ENCODE results near the gene FIS1. TPM values are rescaled to one million over a fixed set of nuclear protein-coding genes. Genes with fewer than 3 reads are reported as not detected.
"Not testable (repeated sequence)": the region's sequence is repeated elsewhere in the genome, so short reads cannot be mapped to it uniquely, and the experiment has no call there.

The FIS1 gene
- total and polyA plus RNA-seq, 4 donors: 115 to 244 (median 222) TPM

DNA sequence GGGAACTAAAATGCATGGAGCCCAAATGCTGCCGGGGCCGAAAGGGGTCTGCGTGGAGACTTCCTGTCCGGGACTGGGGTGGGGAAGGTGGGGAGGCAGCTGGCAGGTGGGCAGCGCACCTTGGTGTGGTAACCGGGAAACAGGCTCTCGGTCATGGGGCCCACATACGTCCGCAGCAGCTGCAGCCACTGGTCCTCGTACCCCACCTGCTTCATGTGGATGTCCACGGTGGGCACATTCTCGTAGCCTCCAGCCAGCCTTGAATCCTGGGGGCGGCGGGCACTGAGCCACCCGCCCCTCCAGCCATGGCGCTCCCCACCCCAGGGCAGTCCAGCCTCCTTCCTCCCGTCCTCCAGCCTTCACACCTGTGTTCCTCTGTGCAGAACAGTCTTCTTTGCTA lies 37.4 kb downstream of the FIS1 start:
- no peak for DNase-seq (ENCODE audit: low read depth in 4 of 6, low spot score in 6 of 6)
- no peaks in the 10 kb centered on the region for H3K4me1 ChIP-seq (ENCODE audit: control insufficient read depth, insufficient read depth, low read length)
- peaks cover 67% of the 10 kb centered on the region for H3K36me3 ChIP-seq (ENCODE audit: control insufficient read depth, insufficient read depth, low read length)
- no peak overlapping the region for H3K4me3 ChIP-seq (ENCODE audit: low read depth, low read length)
- no peak overlapping the region for H3K27ac ChIP-seq (ENCODE audit: low read depth, low read length)
- peaks cover 11% of the 10 kb centered on the region for H3K27me3 ChIP-seq (ENCODE audit: control insufficient read depth, insufficient read depth, low read length)
- no peaks in the 10 kb centered on the region for H3K9me3 ChIP-seq (ENCODE audit: control insufficient read depth, insufficient read depth, low read length)
- WGBS (ENCODE audit: insufficient coverage): 91% methylated on average over 17 of the region's 17 CpGs

DNA sequence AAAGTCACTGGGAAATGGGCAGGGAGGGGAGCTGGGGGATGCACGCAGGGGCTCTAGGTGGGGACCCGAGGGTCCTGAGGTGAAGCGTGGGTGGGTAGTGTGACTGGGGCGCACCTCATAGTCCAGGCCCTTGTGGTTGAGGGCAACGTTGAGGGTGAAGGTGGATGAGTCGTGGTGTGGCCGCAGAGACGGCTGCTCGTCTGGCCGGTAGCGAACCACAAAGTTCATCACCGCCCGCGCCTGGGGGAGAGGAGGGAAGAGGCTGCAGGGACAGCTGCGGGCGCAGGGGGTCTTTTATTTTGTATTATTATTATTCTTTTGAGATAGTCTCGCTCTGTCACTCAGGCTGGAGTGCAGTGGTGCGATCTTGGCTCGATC lies 38.2 kb downstream of the FIS1 start:
- 91% methylated on average over 15 of the region's 19 CpGs for WGBS (ENCODE audit: insufficient coverage)

GRCh38 chr7:101205901-101206664 lies 38.8 kb downstream of the FIS1 start:
- peaks cover 54% of the 10 kb centered on the region for H3K36me3 ChIP-seq (ENCODE audit: control insufficient read depth, insufficient read depth, low read length)

More for the DNA sequence above, 38.2 kb downstream of the FIS1 start:
- no peak for DNase-seq (ENCODE audit: low read depth in 4 of 6, low spot score in 6 of 6)
- peaks cover 7% of the 10 kb centered on the region for H3K4me1 ChIP-seq (ENCODE audit: control insufficient read depth, insufficient read depth, low read length)
- H3K27ac ChIP-seq (ENCODE audit: low read depth, low read length): no peak overlapping the region
- H3K9me3 ChIP-seq (ENCODE audit: control insufficient read depth, insufficient read depth, low read length): no peaks in the 10 kb centered on the region
- H3K36me3 ChIP-seq (ENCODE audit: control insufficient read depth, insufficient read depth, low read length): peaks cover 59% of the 10 kb centered on the region
- peaks cover 20% of the 10 kb centered on the region for H3K27me3 ChIP-seq (ENCODE audit: control insufficient read depth, insufficient read depth, low read length)
- H3K4me3 ChIP-seq (ENCODE audit: low read depth, low read length): no peak overlapping the region

DNA sequence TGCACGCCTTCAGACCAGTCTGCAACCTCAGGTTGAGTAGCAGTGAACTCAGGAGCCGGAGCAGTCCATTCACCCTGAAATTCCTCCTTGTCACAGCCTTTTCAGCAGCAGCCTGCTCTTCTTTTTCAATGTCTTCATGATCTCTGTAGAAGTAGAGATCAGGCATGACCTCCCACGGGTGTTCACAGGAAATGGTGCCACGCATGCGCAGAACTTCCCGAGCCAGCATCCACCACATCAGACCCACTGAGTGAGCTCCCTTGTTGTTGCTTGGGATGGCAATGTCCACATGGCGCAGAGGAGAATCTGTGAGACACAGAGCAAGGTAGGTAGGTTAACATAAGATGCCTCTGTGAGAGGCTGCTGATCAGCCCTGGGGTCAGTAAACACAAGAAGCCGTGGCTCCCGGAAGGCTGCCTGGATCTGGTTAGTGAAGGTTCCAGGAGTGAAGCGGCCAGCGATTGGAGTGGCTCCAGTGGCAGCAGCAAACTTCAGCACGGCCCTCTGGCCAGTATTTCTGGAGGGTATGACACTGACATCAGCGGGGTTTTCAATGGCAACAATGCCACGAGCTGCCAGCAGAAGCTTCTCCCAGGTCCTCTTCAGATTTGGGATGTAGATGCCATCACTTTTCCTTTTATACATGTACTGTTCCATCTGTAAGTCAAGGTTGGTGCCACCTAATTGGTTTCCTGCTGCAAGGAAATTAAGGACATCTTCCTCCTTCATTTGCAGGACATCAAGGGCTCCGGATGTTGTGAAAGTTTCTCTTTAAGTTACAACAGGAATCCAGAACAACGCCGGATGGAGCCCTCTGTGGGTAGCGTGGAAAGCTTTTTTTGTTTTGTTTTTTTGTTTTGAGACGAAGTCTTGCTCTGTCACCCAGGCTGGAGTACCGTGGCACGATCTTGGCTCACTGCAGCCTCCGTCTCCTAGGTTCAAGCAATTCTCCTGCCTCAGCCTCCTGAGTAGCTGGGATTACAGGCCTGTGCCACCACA lies 40.8 kb downstream of the FIS1 start:
- not testable (repeated sequence) for H3K4me3 ChIP-seq (ENCODE audit: low read depth, low read length); DNase-seq (ENCODE audit: low read depth in 4 of 6, low spot score in 6 of 6); H3K9me3 ChIP-seq (ENCODE audit: control insufficient read depth, insufficient read depth, low read length); H3K27ac ChIP-seq (ENCODE audit: low read depth, low read length)
- Histone ChIP-seq H3K4me1 (ENCODE audit: control insufficient read depth, insufficient read depth, low read length) (peaks cover 10% of the 10 kb centered on the region), H3K27me3 (ENCODE audit: control insufficient read depth, insufficient read depth, low read length) (peaks cover 37% of the 10 kb centered on the region), H3K36me3 (ENCODE audit: control insufficient read depth, insufficient read depth, low read length) (peaks cover 33% of the 10 kb centered on the region)
- WGBS (ENCODE audit: insufficient coverage): 82% methylated on average over 17 of the region's 22 CpGs

More at GRCh38 chr7:101205901-101206664, 38.8 kb downstream of the FIS1 start:
- no peaks in the 10 kb centered on the region for H3K9me3 ChIP-seq (ENCODE audit: control insufficient read depth, insufficient read depth, low read length)
- 85% methylated on average over 28 of the region's 32 CpGs for WGBS (ENCODE audit: insufficient coverage)
- no peak for DNase-seq (ENCODE audit: low read depth in 4 of 6, low spot score in 6 of 6)
- H3K27ac ChIP-seq (ENCODE audit: low read depth, low read length): no peak overlapping the region
- H3K27me3 ChIP-seq (ENCODE audit: control insufficient read depth, insufficient read depth, low read length): peaks cover 25% of the 10 kb centered on the region
- no peak overlapping the region for H3K4me3 ChIP-seq (ENCODE audit: low read depth, low read length)
- peaks cover 10% of the 10 kb centered on the region for H3K4me1 ChIP-seq (ENCODE audit: control insufficient read depth, insufficient read depth, low read length)

- 81% methylated on average over 4 of the region's 5 CpGs for WGBS (ENCODE audit: insufficient coverage)
- no peak overlapping the region for H3K27ac ChIP-seq (ENCODE audit: low read depth, low read length)
- H3K9me3 ChIP-seq (ENCODE audit: control insufficient read depth, insufficient read depth, low read length): no peaks in the 10 kb centered on the region
- H3K36me3 ChIP-seq (ENCODE audit: control insufficient read depth, insufficient read depth, low read length): peaks cover 18% of the 10 kb centered on the region
- peaks cover 37% of the 10 kb centered on the region for H3K27me3 ChIP-seq (ENCODE audit: control insufficient read depth, insufficient read depth, low read length)
- DNase-seq (ENCODE audit: low read depth in 4 of 6, low spot score in 6 of 6): no peak
- H3K4me1 ChIP-seq (ENCODE audit: control insufficient read depth, insufficient read depth, low read length): peaks cover 10% of the 10 kb centered on the region
- no peak overlapping the region for H3K4me3 ChIP-seq (ENCODE audit: low read depth, low read length)
Measured at GRCh38 chr7:101202603-101202918, 42.3 kb downstream of the FIS1 start.

DNA sequence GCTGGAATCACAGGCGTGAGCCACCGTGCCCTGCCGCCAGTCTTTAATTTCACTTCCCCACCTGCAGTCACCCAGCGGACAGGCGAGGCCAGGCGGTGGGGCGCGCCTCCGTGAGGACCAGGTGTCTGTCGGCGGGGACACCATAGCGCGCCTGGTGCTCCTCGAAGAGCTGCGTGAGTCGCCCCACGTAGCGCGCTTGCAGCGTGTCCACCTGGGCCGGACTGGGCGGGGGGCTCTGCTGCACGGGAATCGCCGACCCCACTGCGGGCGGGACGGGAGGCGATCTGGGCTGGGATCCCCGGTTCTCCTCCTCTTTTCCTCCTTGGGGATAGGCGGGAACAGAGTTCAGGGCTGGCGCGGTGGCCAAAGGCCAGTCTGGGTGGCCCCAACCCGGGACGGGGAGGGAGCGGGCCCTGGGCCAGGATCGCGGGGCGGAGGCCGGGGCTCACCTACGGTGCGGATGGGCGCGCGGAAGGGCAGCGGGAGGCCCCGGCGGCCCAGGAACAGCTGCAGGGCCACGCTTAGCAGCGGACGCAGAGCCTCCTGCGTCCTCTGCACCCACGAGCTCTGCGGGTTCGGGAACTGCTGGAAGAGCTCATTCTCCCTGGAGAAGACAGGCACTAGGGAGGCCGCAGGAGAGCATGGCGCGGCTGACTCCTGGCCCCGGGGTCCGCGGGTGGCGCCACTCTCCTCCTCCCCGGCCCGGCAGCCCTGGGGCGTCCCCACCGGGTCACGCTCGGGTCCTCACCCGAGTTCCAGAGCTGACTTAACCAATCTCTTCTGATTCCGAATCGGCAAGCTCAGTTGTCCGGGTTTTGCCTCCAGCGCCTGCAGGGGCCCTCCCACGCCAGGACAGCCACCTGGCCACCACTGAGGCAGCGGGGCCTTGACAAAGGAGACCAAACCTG lies 42.9 kb downstream of the FIS1 start:
- Histone ChIP-seq H3K27me3 (ENCODE audit: control insufficient read depth, insufficient read depth, low read length) (peaks cover 37% of the 10 kb centered on the region), H3K36me3 (ENCODE audit: control insufficient read depth, insufficient read depth, low read length) (peaks cover 12% of the 10 kb centered on the region), H3K4me3 (ENCODE audit: low read depth, low read length) (no peak overlapping the region), H3K27ac (ENCODE audit: low read depth, low read length) (no peak overlapping the region), H3K4me1 (ENCODE audit: control insufficient read depth, insufficient read depth, low read length) (peaks cover 10% of the 10 kb centered on the region), H3K9me3 (ENCODE audit: control insufficient read depth, insufficient read depth, low read length) (no peaks in the 10 kb centered on the region)
- DNase-seq (ENCODE audit: low read depth in 4 of 6, low spot score in 6 of 6): no peak
- 4% methylated on average over 75 of the region's 75 CpGs for WGBS (ENCODE audit: insufficient coverage)

DNA sequence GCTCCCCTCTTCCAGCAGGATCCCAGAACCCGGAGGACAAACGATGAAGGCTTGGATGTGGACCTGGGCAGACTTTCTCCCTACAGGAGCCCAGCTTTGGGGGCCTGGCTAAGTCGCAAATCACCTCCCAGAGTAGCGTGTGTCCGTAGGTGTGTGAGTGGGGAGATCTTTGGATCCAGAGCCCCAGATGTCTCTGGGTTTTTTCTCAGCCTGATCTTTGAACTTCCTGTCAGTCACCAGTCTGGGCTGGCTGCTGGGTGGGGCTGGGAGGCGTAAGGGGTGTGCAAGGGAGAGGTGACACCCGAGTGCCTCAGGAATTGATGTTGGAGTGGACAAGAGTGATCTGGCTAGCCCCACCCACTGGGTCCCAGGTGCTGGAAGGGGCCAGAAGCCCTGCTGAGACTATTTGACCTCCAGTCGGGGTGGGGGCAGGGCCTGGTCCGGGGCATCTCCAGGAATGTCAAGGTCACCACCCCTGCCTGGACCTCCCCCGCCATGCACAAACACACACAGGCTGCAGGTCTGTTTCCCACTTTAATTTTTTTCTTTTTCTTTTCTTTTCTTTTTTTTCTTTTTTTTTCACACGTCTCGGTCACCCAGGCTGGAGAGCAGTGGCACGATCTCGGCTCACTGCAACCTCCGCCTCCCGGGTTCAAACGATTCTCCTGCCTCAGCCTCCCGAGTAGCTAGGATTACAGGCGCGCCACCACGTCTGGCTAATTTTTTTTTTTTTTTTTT lies 43.9 kb downstream of the FIS1 start, which contains the start of gene MOGAT3:
TSS of gene MOGAT3 (minus strand) at position 175 of the 738 bp plus-strand sequence. CDS start 182 bp downstream, outside the sequence.
- Histone ChIP-seq H3K27ac (ENCODE audit: low read depth, low read length) (no peak within 1 kb of the TSS), H3K9me3 (ENCODE audit: control insufficient read depth, insufficient read depth, low read length) (no peaks in the 10 kb centered on the region), H3K36me3 (ENCODE audit: control insufficient read depth, insufficient read depth, low read length) (peaks cover 5% of the 10 kb centered on the region), H3K4me1 (ENCODE audit: control insufficient read depth, insufficient read depth, low read length) (peaks cover 10% of the 10 kb centered on the region), H3K4me3 (ENCODE audit: low read depth, low read length) (no peak within 1 kb of the TSS), H3K27me3 (ENCODE audit: control insufficient read depth, insufficient read depth, low read length) (peaks cover 37% of the 10 kb centered on the region)
- WGBS (ENCODE audit: insufficient coverage): 28% methylated on average over 16 of the region's 21 CpGs
- DNase-seq (ENCODE audit: low read depth in 4 of 6, low spot score in 6 of 6): no peak

DNA sequence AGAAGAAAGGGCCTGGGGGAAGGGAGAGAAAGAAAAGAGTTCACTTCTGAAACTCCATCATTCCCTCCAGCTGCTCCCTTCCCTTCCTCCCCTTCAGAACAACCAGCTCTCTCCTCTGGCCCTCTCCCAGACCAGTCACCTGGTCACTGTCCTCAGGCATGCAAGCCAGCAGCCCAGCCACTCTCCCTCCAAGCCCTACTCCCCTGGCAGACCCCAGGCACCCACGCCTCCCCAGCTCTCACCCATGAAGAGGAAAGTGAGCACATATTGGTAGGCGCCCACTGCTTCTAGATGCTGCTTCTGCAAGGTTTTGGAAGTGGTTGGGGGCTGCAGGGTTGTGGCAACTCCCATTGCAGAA lies 44.4 kb downstream of the FIS1 start:
- no peak overlapping the region for H3K27ac ChIP-seq (ENCODE audit: low read depth, low read length)
- DNase-seq (ENCODE audit: low read depth in 4 of 6, low spot score in 6 of 6): no peak
- peaks cover 10% of the 10 kb centered on the region for H3K4me1 ChIP-seq (ENCODE audit: control insufficient read depth, insufficient read depth, low read length)
- WGBS (ENCODE audit: insufficient coverage): 80% methylated on average over 1 of the region's 2 CpGs
- H3K27me3 ChIP-seq (ENCODE audit: control insufficient read depth, insufficient read depth, low read length): peaks cover 37% of the 10 kb centered on the region
- H3K4me3 ChIP-seq (ENCODE audit: low read depth, low read length): no peak overlapping the region
- H3K36me3 ChIP-seq (ENCODE audit: control insufficient read depth, insufficient read depth, low read length): no peaks in the 10 kb centered on the region
- no peaks in the 10 kb centered on the region for H3K9me3 ChIP-seq (ENCODE audit: control insufficient read depth, insufficient read depth, low read length)

Measured in spinal cord (tissue), 10 donors.